T47D (cell line): ENCODE data around the gene PRKCH.
A peak's percentile ranks its signal among the peaks of the same experiment; 100 is the strongest.

Source experiments
- DNase-seq, 2 experiments: peaks; one replicate each; pipeline versions ENCODE4 v3.0.0 to v3.0.0-alpha.2; 2011 to 2012; ENCODE audit warnings: low read depth in 1 of 2, low spot score in 1 of 2
- JUND ChIP-seq: IDR thresholded peaks from 2 replicates; pipeline ENCODE4 v1.6.1; 2012; ENCODE audit warnings: low read depth
- in situ Hi-C: cut with HindIII; loops from 2 replicates; pipeline ENCODE4 v1.10.0; 2016; ENCODE audit warnings: low sequenced_read_pairs, low pct_unique_long_range_greater_than_20kb

Gene PRKCH

GRCh38 chr14:61321385-61322010, at the start of gene PRKCH:
TSS of gene PRKCH (plus strand) at chr14:61321579. CDS start at chr14:61322102, 523 bp downstream.
- DNase-seq: peak; percentile 83 to 97
- TF ChIP-seq JUND: 0 out of 2 replicates have a peak, but pooled peaks have one; percentile 23
- in situ Hi-C loops: no loop called here

DNA sequence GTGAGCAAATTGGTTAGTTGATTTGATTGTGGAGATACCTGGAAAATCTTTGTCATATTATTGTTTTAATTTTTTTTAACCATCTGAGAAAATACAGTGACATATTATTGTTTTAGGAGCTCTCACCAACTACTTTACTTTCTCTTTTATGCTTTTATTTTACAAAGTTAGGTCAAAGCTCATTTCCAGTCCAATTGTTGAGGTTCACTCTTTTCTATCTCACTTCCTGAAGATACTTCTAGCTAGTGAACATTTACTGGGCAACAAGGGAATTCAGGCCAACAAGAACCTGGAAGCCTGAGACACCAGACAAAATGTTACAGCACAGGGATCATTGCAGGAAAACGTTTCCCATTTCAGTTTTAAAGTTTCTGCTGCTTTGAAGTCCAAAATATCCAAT, 44.1 kb upstream of the PRKCH start:
- in situ Hi-C loops: no loop called here
- TF ChIP-seq JUND: no peak
- DNase-seq: no peak

GRCh38 chr14:61277784-61278183, 43.6 kb upstream of the PRKCH start:
- in situ Hi-C loops: no loop called here
- no peak for DNase-seq
- TF ChIP-seq JUND: no peak

DNA sequence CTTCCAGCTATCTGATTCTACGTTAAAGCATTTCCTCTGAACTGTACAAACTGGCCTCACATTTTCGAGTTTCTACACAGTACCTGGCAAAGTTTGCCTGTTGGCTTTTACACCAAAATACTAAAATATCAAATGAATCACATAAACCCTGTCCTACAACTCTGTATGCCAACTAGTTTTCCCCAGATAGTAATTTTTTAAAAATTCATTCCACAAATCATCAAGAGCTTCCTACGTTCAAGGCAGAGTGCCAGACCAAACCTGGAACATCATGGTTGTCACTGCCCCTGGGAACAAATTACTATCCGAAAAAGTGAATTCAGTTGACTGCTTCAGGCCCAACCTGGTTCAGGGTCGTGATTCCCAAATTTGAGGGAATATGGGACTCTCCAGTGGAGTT, 42.3 kb upstream of the PRKCH start:
- in situ Hi-C loops: no loop called here
- TF ChIP-seq JUND: no peak
- no peak for DNase-seq

GRCh38 chr14:61280092-61280525, 41.3 kb upstream of the PRKCH start:
- peak in 1 of 2 experiments; percentile 31 for DNase-seq
- in situ Hi-C loops: no loop called here
- no peak for TF ChIP-seq JUND

- peak; percentile 49 to 77 for DNase-seq
- in situ Hi-C loops: no loop called here
- TF ChIP-seq JUND: no peak
These were observed 40.7 kb upstream of the PRKCH start for GRCh38 chr14:61280526-61281185.

DNA sequence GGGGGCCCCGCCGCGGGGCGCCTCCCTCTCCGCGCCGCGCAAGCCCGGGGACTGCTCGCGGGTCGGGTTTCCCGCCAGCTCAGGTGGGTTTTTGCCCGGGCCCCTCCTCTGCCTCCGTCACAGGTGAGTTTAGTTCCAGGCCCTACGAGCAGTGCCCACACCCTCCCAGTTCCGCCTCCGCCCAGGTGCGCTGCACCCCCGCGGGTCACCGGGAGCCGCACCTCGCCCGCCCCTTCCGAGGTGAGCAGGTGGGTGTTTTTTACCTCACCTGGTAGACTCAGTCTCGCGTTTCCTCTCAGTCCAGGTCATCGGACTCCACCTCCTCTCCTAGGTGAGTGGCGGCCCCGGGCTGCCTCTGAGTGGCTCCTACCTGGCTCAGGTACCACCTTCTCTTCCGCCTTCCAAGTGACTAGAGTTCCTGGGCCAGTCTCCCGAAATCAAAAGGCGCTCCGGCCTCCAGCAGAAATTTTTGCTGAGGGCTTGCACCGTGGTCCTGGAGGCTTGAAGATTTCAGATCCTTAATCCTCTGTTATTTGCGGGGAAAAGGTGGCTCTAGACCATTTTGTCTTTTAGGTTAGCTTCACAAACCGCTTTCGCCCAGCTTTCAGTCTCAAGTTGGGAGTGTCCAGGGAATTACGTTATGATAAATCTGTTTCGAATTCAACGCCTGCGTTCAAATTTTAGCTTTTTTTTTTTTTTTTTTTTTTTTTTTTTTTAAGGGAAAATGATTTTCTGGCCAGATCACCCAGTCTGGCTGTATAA, 40.0 kb upstream of the PRKCH start, which contains the start of gene TMEM30B:
Gene TMEM30B (minus strand): TSS at position 153 of the 762 bp plus-strand sequence. CDS start 191 bp downstream, outside the sequence.
- in situ Hi-C loops: no loop called here
- peak; percentile 99 for DNase-seq
- no peak for TF ChIP-seq JUND

- TF ChIP-seq JUND: no peak
- in situ Hi-C loops: no loop called here
- DNase-seq: no peak
These were observed 39.5 kb upstream of the PRKCH start for GRCh38 chr14:61281948-61282275.

- no peak for DNase-seq
- in situ Hi-C loops: no loop called here
- no peak for TF ChIP-seq JUND
These were observed 38.6 kb upstream of the PRKCH start for GRCh38 chr14:61282746-61283145.

DNA sequence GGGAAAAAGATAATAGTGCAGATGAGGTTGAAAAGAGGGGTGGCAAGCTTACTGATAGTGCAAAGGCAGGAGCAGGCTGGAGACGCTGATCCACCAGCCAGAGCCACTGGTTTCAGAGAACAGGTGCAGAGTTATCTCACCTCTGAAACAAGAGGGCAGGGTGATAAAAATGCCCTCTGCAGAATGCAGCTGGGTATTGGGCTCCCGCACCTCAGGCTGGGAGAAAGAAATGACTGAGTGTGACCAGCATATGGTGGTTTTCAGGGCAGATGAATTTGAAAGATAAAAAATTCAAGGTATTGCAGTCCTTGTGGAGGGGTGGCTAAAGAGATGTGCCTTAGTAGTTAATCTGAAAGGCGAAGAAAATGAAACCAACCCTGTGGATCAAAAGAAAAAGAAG, 37.4 kb upstream of the PRKCH start:
- no peak for DNase-seq
- in situ Hi-C loops: no loop called here
- no peak for TF ChIP-seq JUND

DNA sequence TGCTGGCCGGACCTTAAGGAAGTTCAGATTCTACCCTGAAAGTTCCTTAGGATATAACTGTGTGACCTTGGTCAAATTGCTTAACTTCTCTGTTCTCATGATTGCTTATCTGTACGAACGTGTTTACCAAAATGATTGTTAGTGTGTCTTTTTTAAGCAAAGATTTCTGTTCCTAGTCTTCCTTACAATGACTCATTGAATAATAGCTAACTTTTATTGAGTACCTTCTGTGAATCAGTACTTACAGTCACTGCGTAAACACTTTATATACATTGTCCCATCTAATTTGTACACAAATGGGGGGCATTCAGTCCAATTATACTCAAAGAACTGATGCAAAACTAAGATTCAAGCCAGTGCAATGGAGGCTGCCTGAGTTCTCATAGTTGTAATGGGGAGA, 36.0 kb upstream of the PRKCH start:
- no peak for DNase-seq
- in situ Hi-C loops: no loop called here
- TF ChIP-seq JUND: no peak

DNA sequence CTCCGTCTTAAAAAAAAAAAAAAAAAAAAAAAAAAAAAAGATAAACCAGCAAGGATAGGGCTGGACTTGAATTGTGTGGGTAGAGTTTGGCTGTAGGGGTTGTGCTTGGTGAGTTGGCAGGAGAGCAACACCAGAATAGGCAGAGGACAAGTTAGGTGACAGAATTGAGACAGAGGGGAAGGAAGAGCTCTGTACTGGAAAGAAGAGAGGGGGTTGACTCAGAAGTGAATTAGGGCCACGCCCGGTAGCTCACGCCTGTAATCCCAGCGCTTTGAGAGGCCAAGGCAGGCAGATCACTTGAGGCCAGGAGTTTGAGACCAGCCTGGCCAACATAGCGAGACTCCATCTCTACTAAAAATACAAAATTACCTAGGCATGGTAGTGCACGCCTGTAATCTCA, 34.2 kb upstream of the PRKCH start:
- TF ChIP-seq JUND: no peak
- no peak for DNase-seq
- in situ Hi-C loops: no loop called here

DNA sequence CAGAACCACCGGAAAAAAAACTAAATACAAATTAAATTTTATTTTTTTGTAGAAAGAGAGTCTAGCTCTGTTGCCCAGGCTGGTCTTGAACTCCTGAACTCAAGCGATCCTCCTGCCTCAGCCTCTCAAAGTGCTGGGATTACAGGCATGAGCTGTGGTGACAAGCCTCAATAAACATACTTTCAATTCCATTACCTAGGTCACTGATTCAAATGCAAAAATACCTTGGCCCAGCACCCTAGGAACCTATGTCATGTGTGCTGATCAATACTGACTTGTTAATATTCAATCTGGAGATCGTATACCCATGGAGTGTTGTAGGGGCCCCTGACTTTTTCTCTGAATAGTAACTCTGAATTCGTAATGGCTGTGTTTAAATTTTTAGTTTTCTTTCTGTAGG, 33.2 kb upstream of the PRKCH start:
- no peak for TF ChIP-seq JUND
- DNase-seq: no peak
- in situ Hi-C loops: no loop called here

GRCh38 chr14:61288720-61289119, 32.7 kb upstream of the PRKCH start:
- no peak for TF ChIP-seq JUND

More at GRCh38 chr14:61288720-61289119, 32.7 kb upstream of the PRKCH start:
- in situ Hi-C loops: no loop called here
- no peak for DNase-seq
